ENCODE results near the gene BMP8B.
"Not testable (repeated sequence)": the region's sequence is repeated elsewhere in the genome, so short reads cannot be mapped to it uniquely, and the experiment has no call there.

Gene BMP8B

DNA sequence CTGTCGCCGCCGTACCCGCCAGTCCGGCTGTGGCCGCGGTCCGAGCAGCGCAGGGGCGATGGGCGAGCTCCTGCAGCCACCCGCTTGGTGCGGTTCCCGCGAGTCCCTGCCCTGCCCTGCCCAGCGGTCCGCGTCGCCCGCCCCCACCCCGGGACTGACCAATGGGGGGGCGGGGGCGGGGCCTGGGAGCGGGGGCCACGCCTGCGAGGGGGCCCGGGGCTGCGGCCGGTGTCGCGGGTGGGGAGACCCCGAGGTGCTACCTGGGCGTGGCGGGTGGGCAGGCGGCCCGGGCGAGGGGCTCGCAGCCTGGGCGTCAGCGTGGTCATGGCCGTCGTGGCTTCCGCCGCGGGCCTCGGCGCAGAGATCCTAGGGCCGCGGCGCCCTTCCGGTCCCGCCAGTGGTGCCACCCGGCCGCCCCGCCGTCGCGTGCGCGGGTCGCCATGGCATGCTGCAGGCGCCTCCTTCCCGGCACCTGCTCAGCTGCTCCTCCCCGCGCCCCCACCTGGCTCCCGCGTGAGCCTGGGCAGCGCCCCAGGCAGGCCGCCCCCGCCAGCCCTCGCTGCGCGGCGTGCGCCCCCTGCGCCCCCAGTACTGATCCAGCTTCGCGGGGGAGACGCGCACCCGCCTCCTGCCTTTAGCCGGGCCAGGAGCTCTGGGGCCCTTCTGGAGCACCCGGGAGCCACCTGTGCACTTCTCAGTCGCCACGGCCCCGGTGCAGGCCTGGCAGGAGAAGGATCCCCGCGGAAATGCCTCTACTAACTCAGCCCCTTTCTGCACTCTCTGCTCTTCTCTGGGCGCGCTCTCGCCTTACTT lies at the start of gene BMP8B:
Gene BMP8B, minus strand, starts transcription at position 108 of the 813 bp plus-strand sequence. CDS start 380 bp downstream, outside the sequence.
- peak in 2 of 3 experiments; percentile 15 to 18 for DNase-seq (ENCODE audit: low read depth in 3 of 3)

DNA sequence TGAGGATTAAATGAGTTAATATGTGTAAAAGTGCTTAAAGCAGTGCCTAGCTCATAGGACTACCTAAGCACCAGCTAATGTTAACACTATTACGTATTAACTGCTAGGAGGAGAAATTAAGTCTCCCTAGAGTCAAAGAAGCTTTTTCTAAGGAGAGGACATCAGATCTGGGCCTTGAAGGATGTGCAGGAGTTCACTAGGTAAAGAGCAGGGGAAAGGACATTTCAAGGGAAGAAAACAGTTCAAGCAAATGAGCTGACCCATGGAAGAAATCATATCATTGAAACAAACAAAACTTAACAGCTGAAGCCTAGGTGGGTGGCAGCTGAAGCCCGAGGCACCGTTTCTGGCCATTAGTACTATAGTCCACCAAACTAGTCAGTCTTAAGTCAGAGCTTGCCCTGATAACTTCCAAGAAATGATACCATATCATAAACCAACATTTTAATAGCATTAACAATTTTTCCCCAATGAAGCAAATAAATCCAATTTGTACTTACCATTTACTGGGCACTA lies 48.0 kb upstream of the BMP8B start:
- DNase-seq (ENCODE audit: low read depth in 3 of 3) = no peak

GRCh38 chr1:39835935-39836594 lies 47.4 kb upstream of the BMP8B start:
- no peak for DNase-seq (ENCODE audit: low read depth in 3 of 3)

DNA sequence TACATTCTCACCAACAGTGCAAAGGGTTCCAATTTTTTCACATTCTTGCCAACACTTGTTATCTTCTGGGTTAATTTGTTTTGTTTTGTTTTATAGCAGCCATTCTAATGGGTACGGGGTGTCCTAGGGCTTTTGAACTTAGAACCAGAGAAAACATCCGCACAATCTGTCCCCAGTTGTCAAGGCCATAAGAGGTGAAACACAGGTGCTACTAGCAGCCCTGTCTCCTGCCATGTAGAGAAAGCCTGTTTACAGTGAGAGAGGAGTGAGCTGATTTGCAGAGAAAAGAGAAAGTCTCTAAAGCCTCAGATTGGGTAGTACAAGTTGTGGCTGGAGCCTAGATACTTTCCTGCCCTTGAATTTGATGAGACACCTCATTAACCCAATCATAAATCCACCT lies 46.4 kb upstream of the BMP8B start:
- DNase-seq (ENCODE audit: low read depth in 3 of 3) = no peak

- DNase-seq (ENCODE audit: low read depth in 3 of 3) = no peak
Observed at GRCh38 chr1:39833621-39834385, 45.1 kb upstream of the BMP8B start.

GRCh38 chr1:39833121-39833520 lies 44.5 kb upstream of the BMP8B start:
- DNase-seq (ENCODE audit: low read depth in 3 of 3) = no peak

- no peak for DNase-seq (ENCODE audit: low read depth in 3 of 3)
Observed at GRCh38 chr1:39832294-39832693, 43.6 kb upstream of the BMP8B start.

GRCh38 chr1:39829791-39830533 lies 41.3 kb upstream of the BMP8B start:
- DNase-seq (ENCODE audit: low read depth in 3 of 3) = no peak

DNA sequence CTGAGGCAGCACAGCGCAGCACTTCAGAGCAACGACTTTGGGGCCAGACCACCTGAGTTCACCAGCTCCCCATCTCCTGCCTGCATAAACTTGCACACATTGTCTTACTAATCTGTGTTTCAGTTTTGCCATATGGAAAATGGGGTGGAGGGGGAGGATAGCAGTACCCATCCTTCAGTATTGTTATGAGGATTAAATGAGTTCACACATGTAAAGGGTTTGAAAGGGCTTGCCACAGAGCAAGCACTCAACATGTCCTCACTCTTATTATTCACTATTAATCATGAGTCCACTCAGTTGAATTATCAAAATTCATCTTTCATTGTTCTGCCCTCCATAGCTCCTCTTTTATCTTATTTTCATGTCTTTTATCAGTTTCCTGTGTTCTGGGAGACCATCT lies 40.1 kb upstream of the BMP8B start:
- no peak for DNase-seq (ENCODE audit: low read depth in 3 of 3)

DNA sequence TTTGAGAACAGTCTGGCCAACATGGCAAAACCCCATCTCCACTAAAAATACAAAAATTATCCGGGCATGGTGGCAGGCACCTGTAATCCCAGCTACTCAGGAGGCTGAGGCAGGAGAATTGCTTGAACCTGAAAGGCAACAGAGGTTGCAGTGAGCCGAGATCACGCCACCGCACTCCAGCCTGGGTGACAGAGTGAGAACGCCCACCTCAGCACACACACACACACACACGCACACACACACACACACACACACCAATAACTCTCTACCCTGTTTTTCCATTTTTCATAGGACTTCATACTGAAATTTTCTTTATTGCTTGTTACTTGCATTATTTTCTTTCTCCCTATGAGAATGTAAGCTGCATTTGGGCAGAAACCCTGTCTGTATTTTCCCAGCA lies 39.6 kb upstream of the BMP8B start:
- not testable (repeated sequence) for DNase-seq (ENCODE audit: low read depth in 3 of 3)

GRCh38 chr1:39827201-39827600 lies 38.5 kb upstream of the BMP8B start:
- DNase-seq (ENCODE audit: low read depth in 3 of 3) = no peak

DNA sequence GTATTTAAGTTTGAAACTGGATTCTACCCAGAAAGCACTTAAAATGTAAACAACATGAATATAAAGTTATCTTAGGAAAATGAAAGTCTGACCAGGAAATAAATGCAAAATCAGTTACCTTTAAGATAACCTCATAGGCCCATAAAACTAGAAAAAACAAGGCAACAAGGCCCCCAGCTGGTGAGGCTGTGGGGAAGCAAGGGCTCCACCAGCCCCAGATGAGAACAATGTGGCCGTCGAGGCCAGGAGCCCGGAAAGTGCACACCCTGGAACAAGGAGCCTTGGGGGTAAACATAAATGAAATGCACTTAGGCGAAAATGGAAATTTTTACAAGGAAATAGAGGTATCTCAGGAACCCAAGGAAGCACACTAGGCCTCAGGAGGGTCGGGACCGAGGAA lies 37.9 kb upstream of the BMP8B start:
- DNase-seq (ENCODE audit: low read depth in 3 of 3) = no peak

GRCh38 chr1:39825432-39825941 lies 36.8 kb upstream of the BMP8B start:
- no peak for DNase-seq (ENCODE audit: low read depth in 3 of 3)

- not testable (repeated sequence) for DNase-seq (ENCODE audit: low read depth in 3 of 3)
Observed at GRCh38 chr1:39823450-39823849, 34.8 kb upstream of the BMP8B start.

DNA sequence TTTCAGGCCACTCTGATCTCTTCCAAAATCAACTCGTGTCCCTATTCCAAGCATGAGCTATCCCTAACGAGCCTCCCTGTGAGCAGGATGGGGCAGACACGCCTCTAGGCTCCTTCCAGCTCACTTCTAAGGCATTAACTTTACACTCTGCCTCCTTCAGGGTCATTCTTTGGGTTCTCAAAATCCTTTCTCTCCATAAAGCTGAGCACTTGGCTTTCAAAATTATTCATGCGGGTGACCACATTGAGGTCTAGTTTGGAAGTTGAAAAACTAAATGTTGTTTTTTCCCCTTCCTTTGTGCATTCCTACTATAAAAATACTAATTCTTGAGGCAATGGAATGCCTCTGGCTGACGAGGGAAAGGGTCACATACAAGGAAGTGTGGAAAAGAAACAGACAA lies 33.5 kb upstream of the BMP8B start:
- DNase-seq (ENCODE audit: low read depth in 3 of 3) = no peak

- no peak for DNase-seq (ENCODE audit: low read depth in 3 of 3)
Observed at GRCh38 chr1:39819091-39819812, 30.6 kb upstream of the BMP8B start.

DNA sequence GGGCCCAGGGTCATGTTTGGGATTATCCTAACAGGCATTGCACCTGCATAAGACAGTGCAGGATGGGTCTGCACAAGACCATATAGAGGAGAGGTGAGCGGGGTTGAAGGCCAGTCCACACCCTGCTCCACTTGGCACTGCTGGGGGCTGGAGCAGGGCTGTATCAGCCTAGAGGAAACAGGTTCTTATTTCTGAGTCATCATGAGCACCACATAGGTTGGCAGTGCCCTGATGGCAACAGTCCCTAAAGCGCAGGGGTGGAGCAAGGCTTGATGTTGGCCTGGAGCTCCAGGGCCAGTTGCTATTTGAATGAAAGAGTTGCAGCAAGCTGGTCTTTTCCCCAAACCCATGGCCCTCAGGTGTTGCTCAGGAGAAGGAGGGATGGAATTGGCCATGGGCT lies 29.8 kb upstream of the BMP8B start:
- no peak for DNase-seq (ENCODE audit: low read depth in 3 of 3)

DNA sequence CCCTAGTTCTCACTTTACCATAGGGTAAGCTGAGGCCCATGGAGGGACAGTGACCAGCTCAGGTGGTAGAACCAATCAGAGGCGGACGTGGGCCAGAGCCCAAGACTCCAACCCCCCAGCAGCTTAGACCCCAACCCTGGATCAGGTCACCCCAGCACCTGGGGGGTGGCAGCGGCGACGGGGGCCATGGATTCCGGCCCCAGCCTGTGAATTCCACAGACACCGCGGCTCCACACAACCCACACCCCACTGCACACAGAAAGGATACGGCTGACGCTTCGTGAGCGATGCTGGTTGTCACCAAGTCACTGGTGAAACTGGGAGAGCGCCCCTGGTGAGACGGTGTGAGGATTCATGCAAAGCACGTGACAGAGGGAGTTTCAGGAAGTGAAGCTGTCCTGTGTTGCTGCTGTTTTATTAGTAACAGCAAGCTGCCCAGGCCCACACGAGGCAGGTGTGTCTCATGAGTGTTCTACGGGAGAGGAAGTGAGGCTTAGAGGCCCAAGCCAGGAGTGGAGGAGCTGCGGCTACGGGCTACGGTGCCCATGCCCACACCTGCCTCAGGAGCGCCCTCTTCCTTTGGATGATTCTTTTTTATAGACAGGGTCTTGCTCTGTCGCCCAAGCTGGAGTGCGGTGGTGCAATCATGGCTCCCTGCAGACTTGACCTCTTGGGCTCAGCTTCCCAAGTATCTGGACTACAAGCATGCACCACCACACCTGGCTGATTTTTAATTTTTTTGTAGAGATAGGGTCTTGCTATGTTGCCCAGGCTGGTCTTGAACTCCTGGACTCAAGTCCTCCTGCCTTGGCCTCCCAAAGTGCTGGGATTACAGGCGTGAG lies 28.6 kb upstream of the BMP8B start:
- peak; percentile 31 to 49 (median 47) for DNase-seq (ENCODE audit: low read depth in 3 of 3)

DNA sequence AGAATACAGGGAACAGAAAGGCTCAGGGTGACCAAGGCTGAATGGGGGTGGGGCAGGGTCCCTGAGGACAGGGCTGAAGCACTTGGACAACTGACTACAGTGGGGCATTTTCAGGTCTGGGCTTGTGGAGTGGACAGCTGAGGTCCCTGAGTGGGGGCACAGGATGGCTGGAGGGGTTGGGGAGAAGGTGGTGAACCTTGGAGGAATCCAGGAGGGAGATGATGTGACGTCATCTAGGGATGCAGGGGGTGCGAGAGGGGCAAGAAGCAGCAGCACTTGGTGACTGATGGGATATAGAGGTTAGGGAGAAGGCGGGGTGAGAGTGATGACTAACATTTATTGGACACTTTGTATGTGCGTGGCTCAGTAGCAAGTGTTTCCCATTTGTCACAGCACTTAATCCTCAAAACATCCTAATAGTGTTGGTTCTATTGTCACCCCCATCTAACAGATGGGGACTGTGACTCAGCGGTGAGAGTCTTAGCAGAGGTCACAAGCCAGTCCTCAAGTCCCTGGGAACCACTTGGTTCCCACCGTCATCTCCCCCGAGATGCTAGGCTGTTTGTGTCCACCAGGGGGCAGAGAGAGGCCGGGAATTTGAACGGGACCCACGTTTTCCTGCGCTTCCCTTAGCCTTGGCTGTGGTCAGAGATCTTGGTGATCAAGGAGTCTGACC lies 27.9 kb upstream of the BMP8B start:
- peak in 1 of 3 experiments; percentile 32 for DNase-seq (ENCODE audit: low read depth in 3 of 3)
